Measurements from ENCODE around the gene HDAC4.

DNA sequence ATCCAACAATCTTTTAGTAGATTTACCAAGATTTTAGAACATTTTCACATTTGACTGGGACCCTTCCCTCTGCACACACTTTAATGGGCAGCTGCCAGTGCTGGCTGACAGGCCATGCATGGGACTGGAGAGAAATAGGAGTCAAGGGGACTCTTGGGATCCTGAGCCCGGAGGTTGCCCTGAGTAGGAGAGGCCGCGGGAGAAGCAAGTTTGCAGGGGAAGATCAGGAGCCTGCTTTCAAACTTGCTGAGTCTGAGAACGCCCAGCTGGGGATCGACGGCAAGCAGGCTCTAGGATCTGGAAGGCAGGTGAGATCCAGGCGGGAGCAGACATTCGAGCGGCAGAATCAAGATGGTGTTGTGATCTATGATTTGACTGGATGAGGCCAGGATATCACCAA lies 186.1 kb downstream of the HDAC4 start:
- TF ChIP-seq, protein P1, sequence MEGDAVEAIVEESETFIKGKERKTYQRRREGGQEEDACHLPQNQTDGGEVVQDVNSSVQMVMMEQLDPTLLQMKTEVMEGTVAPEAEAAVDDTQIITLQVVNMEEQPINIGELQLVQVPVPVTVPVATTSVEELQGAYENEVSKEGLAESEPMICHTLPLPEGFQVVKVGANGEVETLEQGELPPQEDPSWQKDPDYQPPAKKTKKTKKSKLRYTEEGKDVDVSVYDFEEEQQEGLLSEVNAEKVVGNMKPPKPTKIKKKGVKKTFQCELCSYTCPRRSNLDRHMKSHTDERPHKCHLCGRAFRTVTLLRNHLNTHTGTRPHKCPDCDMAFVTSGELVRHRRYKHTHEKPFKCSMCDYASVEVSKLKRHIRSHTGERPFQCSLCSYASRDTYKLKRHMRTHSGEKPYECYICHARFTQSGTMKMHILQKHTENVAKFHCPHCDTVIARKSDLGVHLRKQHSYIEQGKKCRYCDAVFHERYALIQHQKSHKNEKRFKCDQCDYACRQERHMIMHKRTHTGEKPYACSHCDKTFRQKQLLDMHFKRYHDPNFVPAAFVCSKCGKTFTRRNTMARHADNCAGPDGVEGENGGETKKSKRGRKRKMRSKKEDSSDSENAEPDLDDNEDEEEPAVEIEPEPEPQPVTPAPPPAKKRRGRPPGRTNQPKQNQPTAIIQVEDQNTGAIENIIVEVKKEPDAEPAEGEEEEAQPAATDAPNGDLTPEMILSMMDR (IDR thresholded peaks at IDR 0.05): no peak
- no peak for TF ChIP-seq POLR2AphosphoS5 (IDR thresholded peaks at IDR 0.05)
